HG03575 (cell line): Measurements from ENCODE around the gene RPA1.

Source experiments
- ATAC-seq: cut with Tn5 transposase; IDR thresholded peaks from one replicate; pipeline ENCODE4 v1.9.1; 2021; ENCODE audit not compliant: unreplicated experiment, insufficient number of reproducible peaks, low FRiP score; ENCODE audit errors: extremely low read depth

RPA1 gene

DNA sequence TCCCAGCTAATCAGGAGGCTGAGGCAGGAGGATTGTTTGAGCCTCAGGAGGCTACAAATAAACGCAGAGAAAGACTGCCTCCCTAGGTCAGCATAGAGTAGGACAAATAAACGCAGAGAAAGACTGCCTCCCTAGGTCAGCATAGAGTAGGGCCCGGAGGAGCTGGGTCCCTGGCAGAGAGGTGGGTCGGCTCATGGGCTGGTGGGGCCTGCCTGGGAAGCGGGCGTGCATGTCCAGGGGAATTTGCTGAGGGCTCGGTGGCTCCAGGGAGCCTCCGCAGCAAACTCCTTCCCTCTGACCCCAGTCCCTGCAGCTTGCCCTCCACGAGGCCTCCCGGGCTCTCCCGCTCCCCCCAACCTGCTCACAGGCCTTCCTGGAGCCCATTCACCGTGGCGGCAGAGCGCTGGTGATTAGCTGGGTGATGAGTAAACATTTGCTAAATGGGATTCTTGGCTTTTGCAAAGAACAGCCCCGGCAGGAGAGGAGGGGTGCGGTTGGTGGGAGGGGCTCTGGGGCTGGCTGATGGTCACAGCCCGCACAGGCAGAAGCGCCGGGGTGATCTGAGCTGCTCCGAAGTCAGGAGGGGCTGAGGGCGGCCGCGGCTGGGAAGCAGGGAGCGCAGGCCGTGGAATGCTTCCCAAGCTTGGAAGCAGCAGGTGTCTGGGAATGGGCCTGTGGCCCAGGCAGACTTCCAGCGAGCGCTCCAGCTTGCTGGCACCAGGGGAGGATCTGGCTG lies 102.2 kb downstream of the RPA1 start:
- ATAC-seq, result no peak

DNA sequence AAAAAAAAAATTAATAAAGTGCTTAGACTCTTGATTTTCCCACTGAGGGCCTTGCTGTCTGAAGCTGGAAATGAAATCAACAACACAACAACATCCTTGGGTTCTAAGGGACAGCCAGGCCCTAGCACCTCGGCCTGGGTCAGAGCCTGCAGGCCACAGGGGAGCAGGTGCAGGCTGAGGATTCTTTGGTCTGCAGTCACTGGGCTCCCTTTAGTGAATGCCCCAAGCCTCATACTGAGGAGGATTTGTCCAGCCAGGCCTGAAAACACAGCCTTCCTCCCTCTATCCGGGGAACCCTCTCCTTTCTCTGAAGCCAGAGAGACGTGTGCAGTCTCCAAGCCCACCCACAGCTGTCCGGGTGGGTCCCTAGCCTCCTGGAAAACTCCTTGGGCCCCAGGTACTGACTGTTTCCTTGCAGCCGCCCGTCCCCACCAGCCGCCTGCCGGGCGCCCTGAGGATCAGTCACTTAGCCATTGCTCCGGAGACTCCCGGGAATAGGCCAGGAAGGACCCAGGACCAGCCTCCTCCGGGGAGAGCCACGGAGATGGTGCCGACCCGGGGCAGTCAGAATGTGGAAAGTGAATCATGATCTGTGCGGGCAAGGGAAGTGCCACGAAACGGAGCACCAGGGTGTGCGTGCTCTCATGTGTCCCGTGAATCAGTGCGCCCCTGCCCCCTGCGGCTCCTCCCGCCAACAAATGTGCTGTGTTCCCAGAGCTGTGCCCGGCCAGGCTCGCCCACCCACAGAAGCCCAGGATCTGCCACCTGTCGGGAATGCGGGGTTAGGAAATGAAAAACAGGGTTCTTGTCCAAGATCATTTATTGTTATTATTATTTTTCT lies 104.3 kb downstream of the RPA1 start:
- ATAC-seq, result no peak

GRCh38 chr17:1934901-1935300 lies 105.1 kb downstream of the RPA1 start:
- ATAC-seq, result no peak

- ATAC-seq, result no peak
Measured at GRCh38 chr17:1936766-1937165, 107.0 kb downstream of the RPA1 start.

DNA sequence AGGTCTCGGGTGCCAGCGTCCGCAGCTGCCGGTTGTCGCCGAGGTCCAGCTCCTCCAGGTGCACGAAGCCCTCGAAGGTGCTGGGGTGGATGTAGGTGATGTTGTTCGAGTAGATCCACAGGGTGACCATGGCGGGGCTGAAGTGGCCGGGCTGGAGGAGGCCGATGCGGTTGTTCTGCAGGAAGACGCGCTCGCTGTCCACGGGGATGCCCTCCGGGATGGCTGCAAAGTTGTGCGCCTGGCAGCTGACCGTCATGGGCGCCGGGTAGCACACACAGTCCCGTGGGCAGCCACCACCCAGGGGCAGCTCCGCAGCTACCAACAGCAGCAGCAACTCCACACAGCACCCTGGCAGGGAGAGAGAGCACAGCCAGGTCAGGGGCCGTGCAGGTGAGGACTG lies 107.7 kb downstream of the RPA1 start:
- ATAC-seq, result no peak

DNA sequence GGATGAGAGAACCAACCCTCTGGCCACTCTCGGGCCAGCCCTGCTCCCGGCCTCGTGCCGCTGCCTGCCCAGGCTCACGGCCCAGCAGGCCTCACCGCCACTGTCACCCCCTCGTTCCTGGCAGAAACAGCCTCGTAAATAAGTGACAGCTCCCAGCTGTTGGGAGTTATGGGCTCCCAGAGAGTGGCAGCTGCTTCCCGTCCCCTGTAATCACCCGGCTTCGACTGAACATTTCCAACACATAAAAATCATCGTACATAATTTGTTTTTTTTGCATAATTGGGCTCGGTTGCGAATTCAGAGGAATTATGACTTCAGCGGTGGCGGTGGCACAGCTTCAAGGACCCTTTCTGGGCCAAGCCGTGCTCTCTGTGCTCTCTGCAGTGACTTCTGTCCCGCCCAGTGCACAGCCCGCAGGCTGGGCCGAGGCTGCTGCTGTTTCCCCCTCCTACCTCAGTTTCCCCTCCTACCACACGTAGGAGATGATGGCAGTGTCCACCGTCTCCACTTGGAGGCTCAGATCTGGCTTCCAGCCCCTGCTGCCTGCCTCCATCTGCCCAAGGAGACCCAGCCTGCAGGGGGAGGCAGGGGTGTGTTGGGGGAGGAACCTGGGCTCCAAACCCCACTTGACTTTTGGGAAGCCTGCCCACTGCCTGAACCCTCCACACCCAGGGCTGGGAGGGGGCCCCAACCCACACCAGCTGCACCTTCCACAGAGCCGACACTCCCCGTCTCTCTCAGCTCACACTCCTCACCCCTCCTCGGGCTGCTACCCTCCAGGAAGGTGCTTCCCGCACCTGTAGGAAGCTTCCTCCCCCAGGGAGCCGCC lies 110.4 kb downstream of the RPA1 start:
- no peak for ATAC-seq

GRCh38 chr17:1940810-1941185 lies 111.0 kb downstream of the RPA1 start:
- ATAC-seq, result no peak

- ATAC-seq, result no peak
Measured at GRCh38 chr17:1941272-1942065, 111.7 kb downstream of the RPA1 start.

DNA sequence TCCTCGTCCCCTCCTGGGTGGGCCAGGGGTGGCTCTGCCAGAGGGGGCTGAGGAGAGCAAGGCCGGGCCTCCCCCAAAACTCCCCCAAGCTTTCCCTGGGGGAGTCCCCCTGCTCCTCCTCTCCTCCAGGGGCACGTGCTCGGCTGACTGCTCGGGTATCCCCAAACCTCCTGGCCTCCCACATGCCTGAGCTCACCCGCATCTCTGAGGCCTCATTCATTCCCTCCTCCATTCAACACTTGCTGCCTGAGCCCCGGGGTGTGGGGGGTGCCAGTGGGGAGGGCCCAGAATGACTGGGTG lies 112.2 kb downstream of the RPA1 start:
- no peak for ATAC-seq

GRCh38 chr17:1942666-1943435 lies 113.0 kb downstream of the RPA1 start:
- ATAC-seq, result no peak

DNA sequence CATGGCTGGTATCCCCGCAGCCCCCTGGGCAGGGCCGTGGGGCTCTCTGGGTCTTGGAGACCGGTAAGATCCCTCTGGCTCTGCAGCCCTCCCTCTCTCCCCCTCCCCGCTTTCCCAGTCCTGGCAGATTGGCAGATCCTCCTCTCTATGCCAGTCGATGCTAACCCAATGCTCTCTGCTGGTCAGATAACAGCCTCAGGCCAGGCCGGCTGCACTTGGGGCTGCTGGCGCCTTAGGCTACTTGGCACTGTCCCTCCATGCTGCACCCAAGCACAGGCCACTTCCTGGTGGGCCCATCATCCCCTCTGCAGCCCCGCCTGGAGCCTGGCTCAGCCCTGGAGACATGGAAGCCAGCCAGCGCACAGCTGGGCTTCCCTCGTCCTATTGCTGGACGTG lies 113.6 kb downstream of the RPA1 start:
- ATAC-seq, result no peak

- ATAC-seq, result no peak
Measured at GRCh38 chr17:1945621-1946020, 115.8 kb downstream of the RPA1 start.

DNA sequence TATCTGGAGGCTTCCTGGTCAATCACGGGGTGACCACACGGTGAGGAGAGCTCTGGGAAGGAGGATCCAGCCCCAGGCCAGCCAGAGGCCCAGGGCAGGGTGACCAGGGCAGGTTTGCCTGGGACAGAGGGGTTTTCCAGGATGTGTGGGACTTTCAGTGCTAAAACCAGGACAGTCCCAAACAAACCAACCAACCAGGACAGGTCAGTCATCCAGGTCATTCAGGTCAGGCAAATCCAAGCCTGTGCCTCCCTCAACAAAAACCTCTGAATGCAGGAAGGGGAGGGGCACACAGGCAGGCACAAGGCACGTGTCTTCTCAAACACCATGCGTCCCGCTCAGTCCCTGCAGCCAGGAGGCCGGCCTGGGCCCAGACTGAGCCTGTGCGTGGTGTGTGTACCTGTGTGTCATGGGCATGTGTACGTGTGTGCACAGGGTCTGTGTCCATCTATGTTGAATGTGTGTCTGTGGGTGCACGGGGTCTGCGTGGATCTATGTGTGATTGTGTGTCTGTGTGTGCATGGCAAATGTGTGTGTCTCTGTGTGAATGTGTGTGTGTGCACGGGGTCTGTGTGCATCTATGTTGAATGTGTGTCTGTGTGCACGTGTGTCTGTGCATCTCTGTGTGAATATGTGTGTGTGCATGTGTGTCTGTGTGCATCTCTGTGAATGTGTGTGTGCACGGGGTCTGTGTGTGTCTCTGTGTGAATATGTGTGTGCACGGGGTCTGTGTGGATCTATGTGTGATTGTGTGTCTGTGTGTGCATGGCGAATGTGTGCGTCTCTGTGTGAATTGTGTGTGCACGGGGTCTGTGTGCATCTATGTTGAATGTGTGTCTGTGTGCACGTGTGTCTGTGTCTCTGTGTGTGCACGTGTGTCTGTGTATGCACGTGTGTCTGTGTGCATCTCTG lies 116.5 kb downstream of the RPA1 start:
- no peak for ATAC-seq

- no peak for ATAC-seq
Measured at GRCh38 chr17:1947229-1947742, 117.5 kb downstream of the RPA1 start.

- no peak for ATAC-seq
Measured at GRCh38 chr17:1947743-1948516, 118.1 kb downstream of the RPA1 start.

- no peak for ATAC-seq
Measured at GRCh38 chr17:1948517-1948825, 118.7 kb downstream of the RPA1 start.
